NCI-H226 (cell line): ENCODE measurements around the gene VCL.

Source experiments
- DNase-seq: peaks from one replicate; pipeline ENCODE4 v3.0.0-alpha.2; 2015

VCL gene

DNA sequence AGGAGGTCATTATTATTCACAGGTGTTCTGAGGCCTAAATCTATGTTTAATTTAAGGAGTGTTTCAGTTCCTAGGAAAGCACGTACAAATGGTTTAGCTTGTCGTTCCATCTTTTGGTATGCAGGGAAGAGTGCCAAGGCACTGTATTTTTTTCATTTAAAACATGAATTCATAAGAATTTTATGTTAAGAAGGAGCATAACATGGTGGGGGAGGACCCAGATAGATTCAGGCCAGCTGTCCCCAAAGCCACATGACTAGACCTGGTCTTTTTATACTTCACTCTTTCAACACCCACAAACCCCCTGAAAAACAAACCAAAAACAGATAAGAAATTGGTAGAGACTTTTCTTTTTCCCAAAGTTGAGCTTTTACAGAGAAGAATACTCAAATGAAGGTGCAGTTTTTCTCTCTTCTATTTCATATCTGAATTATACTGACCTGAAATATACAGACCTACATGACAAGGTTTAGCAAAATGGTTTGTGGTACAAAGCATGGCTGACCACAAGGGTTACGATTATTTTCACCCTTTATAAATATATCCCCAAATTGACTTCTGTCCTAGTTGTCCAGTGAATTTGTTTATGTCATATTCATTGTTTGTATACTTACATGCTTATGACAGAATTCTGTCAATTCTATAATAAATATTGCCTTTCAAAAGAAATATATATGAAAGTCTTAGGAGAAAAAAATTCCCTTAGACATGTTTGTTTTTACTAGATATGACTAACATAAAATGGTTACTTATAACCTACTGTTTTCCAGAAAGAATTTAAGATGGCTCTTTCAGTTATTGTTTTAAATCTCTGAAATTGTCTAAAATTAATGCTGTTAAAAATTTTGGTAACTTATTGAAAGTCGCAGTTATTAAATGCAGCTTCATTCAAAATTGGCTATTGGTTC is 81.4 kb downstream of the VCL start:
- no peak for DNase-seq

DNA sequence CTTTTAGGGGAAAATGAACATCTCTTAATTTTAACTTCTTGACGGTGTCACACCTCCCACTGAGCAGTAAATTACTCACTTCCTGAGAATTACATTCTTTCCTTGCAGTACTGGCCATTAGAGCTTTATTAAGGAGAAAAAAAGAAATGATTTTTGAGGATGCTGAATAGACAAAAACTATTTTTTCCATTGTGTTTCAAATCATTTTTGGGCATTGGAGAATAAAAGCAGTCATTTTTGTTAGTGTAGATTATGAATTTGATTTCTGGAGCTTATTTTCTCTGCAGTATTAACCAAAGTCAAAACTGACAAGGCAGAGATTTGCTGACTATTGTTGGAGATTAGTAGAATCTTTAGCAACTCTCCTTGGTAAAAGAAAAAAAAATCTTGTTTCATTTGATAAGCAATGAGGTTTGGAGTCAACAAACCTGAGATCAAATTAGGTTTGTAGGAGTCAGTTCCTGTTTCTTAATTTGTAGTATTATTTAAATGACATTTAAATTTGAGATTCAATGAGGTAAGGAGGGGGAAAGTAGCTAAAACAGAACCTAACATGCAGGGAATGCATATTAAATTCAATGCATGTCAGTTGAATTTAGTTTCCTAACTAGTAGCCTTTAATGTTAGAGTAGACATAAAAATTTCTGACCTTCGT is 82.1 kb downstream of the VCL start:
- peak; percentile 49 for DNase-seq

DNA sequence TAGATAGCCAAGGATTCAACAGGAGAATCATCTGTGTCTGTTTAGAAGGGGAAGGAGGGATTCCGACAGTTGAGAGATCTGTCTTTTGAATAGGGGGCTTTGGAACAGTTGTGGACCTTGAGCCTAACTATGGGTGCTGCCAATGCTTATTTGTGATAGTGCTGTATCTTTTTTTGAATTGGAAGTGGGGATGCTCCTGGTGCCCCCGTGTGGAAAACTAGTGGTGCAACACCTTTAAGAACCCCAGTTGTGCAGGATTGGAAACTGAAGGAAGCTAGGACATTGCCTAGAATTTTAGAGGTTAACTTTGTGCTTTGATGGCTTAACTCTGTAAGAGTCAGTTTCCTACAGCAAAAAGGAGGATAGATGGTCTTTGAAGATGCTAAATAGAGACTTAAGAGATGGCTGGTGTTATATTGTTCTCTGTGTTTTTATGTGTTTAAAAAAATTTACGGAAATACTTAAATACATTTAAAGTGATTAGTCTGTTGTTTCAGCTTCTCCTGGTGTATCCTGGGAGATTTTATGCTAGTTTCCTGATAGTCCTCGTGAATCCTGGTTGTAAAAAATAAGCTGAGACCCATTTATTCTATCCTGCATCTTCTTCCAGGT is 83.4 kb downstream of the VCL start:
- peak; percentile 23 for DNase-seq

DNA sequence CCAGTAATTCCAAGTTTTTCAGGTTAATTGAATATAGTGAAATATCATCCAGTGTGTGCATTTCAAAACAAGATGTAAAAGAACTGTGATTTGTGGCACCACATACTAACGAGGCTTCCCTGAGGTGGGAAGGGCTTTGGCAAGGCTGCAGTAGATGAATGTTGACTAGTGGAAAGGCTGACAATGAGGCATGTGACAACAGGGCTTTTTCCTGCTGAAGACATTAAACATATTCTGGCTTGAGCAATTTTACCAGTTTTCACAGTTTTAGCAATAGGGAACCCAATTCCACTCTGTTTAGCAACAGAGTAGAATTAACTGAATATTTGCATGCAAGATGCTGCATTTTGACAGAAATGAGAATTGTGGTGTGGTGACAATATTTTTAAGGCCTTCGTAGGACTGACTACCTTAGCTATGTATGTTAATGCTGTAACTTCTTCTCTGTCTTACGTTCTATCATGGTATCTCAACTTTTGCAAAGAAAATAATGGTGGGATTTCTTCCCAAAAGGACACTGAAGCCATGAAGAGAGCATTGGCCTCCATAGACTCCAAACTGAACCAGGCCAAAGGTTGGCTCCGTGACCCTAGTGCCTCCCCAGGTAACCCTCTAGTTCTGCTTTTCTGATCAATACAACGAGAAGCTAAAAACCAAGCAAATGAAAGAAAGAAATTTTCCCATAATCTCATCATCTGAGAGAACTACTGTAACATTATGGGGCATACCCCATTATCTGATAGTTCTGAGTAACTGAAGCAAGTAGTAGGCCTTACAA is 84.2 kb downstream of the VCL start:
- DNase-seq = no peak

DNA sequence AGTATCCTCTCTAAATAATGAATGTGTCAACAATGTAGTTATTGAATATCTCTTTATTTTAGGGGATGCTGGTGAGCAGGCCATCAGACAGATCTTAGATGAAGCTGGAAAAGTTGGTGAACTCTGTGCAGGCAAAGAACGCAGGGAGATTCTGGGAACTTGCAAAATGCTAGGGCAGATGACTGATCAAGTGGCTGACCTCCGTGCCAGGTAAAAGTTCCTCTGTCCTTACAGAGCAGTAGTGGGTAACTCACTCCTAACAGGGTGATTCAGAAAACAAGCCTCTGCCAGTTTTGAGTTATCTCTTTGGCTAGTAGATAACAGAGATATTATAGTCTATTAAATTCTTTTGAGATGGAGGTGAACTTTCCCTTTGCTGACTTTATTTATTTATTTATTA is 85.4 kb downstream of the VCL start:
- DNase-seq = peak; percentile 87

DNA sequence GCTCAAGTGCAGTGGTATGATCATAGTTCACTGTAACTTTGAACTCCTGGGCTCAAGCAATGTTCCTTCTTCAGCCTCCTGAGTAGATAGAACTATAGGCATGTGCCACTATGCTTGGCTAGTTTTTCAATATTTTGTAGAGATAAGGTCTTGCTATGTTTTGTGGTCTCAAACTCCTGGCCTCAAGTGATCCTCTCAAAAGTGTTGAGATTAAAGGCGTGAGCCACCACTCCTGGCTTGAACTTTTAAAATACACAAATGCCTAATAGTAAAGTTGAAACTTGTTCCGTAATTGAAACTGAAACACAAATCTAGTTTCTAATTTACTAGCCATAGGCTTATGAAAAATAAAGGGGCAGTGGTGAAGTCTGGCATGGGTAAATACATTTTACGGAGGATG is 87.0 kb downstream of the VCL start:
- no peak for DNase-seq

DNA sequence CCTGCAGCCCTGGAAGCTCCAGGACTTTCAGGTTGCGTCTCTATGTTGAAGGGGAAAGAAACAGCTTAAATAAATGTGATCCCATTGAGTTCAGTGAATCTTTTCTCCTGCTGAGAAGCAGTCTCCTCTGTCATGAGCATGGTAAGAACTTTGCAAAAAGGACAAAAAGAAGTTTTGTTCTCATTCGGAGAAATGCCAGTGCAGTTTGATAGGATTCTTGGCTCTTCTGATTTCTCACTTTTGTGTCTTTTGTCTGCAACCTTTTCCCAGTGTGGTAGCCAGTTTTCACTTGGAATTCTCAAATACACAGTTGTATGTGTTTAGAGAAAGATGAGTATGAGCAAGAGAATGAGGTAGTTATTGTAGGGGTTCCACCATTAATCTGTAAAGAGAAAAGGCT is 88.4 kb downstream of the VCL start:
- DNase-seq = no peak

DNA sequence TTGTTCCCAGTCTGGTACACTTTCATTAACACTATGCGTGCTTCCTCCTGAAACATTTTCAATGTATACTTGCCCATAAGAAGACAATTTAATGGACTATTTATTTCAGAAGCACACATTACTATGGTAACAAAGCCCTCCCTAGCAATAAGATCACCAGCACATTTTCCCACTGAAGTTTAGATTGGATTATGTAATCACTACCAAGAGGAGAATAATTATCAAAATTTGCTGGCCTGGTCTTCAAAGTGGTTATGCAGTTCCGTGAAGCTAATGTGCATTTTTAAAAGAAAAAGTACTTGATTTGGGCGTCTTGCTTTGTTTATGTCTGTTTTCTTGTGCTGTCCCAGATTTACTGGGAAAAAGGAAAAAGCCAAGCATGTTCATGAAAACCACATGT is 90.8 kb downstream of the VCL start:
- no peak for DNase-seq

DNA sequence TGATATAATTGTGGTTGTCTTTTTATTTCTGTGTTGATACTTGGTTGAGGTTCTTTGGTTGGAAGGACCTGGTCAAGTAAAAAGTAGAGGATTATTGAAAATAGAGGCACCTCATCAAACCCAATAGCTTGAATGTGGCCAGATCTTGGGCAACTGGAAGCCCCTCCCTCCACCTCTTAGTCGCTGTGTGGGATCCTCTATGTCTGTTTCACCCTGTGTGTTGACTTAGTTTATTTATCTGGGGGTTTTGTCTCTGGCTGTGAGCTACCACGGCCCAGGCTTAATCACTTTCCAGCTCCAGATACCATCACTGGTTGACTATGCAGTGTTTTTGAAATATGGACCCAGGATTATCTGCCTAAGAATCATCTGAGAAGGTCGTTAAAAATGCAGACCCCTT is 94.5 kb downstream of the VCL start:
- DNase-seq = no peak

DNA sequence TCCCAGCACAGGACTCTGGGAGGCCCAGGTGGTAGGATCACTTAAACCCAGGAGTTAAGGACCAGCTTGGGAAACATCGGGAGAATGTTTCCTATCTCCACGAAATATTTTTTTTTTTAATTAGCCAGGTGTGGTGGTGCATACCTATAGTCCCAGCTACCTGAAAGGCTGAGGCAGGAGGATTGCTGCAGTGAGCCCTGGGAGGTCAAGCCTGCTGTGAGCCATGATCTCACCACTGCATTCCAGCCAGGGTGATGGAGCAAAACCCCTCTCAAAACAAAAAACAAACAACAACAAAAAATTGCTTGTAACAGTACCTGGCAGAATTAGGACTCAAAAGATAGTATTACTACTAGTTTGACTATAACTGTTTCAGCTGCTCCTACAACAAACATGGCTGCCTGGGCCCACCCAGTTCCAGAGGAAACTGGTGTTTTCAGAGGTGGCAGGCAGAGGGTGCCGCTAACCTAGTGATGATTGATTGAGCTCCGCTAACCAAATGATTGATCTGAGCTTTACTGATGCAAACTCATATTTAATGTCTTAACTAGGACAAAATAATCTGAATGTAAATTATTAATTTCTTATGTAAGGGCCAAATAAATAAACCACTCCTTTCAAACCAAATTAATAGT is 95.7 kb downstream of the VCL start:
- no peak for DNase-seq

DNA sequence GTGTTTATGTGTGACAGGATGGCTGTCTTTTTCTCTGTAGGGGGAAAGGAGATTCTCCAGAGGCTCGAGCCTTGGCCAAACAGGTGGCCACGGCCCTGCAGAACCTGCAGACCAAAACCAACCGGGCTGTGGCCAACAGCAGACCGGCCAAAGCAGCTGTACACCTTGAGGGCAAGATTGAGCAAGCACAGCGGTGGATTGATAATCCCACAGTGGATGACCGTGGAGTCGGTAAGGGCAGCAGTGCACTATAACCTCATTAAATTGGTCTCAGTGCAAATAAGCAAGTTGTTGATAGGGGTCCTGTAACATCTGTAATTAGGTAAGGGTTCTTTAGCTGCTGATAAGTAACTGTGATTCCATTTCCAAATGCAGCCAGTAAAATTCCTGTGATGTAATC is 96.3 kb downstream of the VCL start:
- no peak for DNase-seq

DNA sequence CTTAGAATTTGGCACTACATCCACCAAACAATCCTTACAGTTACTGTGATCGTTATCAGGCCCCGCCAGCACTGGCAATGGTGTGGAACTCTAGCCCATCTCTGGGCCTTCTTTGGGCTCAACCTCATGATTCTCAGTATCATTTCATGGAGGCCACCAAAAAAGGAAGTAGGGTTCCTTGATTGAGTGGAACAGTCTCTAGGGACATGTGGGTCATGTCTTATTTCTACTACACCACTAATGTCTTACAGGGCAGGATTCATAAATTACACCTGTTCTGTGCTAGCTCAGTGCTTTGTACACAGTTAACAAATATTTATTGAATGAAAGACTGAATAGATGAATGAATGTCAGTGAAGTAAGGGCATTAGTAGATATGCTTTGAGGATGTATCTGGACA is 98.9 kb downstream of the VCL start:
- DNase-seq = no peak

DNA sequence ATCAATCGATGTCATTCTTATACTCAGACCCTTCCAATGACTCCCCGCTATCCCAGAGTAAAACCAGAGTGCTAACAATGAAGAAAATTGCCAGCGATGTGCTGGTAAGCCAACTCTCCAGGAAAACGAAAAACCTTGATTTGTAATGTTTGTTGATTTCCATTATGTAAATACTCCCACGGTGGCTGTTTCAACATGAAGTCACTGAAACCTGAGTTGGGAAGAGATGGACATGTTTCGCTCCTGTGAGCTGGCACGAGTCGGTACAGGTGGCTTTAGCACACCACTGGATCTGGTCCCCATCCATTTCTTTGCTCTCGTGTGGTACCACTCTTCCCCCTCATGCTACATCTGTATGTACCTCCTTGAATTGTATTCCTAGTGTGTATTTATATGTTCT is 99.9 kb downstream of the VCL start:
- no peak for DNase-seq

DNA sequence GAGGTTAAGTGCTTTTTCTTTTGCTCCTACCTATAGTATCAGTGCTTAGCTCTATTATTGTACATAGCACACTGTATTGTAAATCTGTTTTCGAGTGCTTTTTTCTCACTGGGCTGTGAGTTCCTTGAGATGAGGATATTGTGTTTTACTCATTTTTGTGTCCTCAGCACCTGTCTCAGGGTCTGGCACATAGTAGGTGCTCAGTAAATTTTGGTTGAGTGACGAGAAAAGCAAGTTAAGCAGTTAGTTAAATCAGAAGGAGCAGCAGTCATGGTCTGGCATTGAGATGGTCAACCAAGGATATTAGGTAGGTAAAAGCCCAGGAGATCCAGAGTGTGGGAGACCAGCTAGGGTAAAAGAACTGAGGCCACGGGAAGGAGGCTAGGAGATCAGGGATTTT is 101.5 kb downstream of the VCL start:
- no peak for DNase-seq

DNA sequence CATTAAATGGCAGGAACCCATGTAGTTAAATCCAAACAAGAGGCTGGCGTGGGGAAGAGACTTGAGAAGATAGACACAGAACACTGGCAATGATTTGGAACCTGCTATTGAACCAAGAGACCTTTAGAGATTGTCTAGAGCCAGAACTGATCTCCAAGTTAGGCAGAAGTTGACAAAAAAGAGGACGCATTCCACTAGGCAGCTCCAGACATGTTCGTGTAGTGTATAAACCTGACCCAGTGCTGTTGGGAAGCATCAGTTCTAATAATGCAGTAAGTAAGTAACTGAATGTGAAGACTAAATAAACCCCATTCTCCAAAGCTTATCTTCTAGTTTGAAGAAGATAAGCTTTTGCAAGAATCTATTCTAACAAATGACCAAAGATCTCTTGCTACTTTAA is 101.9 kb downstream of the VCL start:
- no peak for DNase-seq

DNA sequence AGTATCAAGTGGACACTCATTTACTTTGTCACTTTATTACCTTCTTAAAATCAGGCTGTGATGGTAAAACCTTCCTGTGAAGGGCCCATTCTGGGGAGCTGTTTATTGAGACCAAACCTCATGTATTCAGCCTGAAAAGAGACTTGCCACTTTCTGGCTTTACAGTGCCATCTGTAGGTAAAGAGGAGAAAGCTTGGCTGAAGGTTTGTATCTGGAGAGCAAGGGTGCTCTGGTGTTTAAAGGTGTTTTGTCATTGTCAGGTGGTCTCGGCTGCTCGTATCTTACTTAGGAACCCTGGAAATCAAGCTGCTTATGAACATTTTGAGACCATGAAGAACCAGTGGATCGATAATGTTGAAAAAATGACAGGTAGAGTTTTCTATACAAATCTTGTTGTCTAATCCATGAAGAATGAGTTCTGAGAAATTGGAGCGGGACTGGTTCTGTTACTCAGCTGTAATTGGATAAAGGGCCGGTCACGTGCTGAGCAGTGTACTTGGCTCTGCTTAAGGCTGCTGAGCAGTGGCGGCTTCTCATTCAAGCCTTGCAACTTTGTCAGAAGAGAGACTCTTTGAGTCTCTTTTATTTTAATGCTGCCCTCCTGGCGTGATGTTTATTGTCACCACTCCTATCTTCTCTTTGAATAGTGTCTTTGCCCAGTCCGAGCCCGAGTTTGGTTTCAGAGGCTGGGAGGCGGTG is 105.8 kb downstream of the VCL start:
- no peak for DNase-seq

DNA sequence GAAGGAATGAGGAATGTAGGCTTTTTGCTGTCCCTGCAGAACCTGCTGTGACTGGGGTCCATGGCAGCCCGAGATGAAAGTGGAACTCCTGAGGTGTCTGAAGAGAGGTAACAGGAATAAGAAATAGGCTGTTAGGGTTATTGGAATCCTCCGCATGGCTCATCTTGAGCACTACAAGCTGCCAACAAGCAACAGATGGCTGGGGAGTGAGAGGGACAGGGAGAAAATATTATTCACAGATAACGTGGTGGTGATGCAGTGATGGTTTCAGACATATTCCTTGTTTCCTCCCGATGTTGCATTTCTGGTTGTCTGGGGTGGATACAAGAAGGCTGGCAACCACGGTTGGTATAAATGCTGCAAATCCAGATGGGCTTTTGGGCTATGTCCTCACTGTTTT is 106.6 kb downstream of the VCL start:
- no peak for DNase-seq

DNA sequence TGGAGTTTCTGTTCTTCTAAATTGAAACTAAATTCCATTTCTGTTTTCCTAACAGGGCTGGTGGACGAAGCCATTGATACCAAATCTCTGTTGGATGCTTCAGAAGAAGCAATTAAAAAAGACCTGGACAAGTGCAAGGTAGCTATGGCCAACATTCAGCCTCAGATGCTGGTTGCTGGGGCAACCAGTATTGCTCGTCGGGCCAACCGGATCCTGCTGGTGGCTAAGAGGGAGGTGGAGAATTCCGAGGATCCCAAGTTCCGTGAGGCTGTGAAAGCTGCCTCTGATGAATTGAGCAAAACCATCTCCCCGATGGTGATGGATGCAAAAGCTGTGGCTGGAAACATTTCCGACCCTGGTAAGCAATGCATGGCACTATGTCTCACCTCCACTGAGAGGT is 107.1 kb downstream of the VCL start:
- no peak for DNase-seq

DNA sequence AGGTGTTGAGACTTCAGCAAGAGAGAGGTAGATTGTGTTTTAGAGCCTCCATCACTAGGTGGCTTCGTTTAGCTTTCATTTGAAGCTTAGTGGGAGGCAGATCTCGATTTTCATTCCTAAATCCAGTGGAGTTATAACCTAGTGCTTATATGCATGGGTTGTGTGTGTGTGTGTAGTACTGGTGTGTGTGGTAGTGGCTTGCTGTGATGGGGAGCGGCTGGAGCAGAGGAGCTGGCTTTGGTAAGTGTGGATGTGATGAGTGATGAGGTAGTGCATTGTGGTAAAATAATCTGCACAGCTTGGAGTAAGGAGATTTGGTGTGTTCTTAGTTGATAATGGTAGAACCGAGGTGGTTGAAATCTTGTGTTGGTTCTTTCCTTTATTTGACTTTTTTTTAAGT is 109.5 kb downstream of the VCL start:
- DNase-seq = no peak

DNA sequence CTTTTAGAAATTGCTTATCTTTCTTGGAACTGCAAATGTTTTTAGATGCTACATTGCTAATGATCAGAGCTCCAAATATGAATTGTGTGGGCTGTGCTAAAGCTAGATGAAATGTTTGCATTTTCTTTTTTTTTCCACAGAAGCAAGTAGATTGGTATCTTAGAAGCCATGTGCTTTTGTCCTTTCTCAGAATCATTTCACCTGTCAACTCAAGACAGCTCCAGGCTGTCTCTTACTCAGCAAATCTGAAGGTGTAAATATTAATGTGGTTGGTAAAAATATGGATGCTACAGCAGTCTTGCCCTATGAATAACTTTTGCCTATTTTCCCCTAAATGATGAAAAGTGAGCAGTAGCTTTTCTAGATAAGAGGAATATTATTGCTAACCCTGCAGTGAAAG is 111.5 kb downstream of the VCL start:
- DNase-seq = no peak

DNA sequence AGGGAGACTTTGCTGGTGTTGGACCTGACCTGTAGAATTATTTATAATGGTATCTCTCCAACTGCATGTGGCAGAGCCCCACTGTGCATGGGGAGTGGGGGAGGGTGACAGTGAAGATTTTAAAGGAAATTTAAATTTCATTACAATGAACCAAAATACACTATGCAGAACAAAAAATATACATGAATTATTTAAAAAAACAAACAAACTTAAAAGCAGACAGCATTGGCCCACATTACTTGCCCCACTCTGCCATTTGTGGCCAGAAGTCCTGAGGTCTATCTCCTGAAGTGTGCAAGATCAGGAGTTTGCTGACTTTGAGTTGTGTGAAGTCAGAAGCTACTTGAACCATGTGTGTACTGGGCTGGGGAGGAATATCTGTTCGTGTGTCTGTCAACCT is 112.2 kb downstream of the VCL start:
- DNase-seq = no peak

DNA sequence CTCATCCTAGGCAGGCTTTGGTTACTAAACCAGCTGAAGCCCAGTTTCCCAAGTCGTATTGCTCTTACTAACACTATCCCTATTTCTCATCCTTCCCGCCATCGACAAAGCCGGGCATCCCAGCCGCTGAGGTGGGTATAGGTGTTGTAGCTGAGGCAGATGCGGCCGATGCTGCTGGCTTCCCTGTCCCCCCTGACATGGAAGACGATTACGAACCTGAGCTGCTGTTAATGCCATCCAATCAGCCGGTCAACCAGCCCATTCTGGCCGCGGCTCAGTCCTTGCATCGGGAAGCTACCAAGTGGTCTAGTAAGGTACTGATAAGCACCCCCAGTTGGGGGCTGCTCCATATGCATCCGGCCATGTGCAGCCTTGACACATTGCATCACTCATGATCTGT is 113.9 kb downstream of the VCL start:
- DNase-seq = no peak
